ENCODE data around the gene XIRP2. TPM values are rescaled to one million over a fixed set of nuclear protein-coding genes. Genes with fewer than 3 reads are reported as not detected.

XIRP2 gene, protein sequence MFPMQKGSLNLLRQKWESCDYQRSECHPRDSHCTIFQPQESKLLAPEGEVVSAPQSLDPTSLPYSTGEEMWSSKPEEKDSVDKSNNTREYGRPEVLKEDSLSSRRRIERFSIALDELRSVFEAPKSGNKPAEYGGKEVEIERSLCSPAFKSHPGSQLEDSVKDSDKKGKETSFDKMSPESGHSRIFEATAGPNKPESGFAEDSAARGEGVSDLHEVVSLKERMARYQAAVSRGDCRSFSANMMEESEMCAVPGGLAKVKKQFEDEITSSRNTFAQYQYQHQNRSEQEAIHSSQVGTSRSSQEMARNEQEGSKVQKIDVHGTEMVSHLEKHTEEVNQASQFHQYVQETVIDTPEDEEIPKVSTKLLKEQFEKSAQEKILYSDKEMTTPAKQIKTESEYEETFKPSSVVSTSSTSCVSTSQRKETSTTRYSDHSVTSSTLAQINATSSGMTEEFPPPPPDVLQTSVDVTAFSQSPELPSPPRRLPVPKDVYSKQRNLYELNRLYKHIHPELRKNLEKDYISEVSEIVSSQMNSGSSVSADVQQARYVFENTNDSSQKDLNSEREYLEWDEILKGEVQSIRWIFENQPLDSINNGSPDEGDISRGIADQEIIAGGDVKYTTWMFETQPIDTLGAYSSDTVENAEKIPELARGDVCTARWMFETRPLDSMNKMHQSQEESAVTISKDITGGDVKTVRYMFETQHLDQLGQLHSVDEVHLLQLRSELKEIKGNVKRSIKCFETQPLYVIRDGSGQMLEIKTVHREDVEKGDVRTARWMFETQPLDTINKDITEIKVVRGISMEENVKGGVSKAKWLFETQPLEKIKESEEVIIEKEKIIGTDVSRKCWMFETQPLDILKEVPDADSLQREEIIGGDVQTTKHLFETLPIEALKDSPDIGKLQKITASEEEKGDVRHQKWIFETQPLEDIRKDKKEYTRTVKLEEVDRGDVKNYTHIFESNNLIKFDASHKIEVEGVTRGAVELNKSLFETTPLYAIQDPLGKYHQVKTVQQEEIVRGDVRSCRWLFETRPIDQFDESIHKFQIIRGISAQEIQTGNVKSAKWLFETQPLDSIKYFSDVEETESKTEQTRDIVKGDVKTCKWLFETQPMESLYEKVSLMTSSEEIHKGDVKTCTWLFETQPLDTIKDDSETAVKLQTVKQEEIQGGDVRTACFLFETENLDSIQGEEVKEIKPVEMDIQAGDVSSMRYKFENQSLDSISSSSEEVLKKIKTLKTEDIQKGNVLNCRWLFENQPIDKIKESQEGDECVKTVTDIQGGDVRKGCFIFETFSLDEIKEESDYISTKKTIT (N-terminal part only)
- total RNA-seq (2022; extraction: Qiagen RNA extraction) = not detected in 5 replicates

DNA sequence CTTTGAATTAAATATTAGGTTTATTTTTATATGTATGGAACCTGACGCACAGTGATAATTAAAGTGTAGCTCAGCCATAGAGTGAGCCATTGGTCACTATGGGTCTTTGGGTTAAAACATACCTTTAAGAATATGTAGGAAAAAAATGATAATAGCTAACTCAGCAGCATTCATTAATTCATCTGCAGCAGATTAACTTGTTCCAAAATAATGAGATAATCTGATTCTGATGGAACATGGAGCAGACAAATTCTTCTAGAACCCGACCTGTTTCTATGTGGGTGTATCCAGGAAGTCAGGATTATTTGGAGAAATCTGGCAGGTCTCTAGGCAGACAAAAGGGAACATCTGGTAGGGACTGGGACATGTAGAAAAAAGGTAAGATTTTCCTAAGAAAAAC, at the start of gene XIRP2:
Gene XIRP2 (plus strand): TSS at position 301 of the 400 bp plus-strand sequence. CDS start 15,003 bp downstream, outside the sequence.

DNA sequence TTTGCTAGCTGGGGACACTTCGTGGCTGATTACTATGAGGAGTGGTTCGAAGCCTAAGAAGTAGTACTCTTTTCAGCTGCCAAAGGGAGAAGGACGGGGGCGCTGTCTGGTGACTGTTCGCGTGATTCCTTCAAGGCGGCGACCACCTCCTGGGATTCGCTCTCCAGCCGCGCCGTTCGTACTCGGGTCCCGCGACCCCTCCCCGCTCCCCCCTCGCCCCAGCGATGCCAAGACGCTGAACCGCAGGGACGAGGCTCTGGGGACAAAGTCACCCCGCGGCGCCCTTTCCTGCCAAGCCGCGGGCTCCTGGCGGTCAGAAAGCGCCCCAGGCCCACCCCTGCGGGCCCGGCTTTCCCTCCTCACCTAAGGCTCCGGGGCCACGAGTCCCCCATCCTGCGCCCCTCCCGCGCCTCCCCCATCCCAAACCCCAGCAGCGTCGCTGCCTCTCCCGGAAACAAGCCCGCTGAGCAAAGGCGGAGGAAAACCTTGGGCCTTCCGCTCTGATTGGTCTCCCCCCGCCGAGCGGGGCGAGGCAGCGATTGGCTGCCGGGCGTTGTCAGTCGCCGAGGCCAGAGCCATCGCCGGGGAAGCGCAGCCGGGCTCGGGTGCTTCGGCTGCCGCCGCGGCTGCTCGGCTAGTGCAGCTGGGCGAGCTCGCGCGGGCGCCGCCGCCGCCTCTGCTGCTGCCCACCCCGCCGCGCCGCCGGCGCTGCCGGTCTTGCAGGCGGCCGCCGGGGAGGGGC, 404.3 kb downstream of the XIRP2 start, which contains the start of gene B3GALT1:
Gene B3GALT1 (plus strand): TSS at position 572 of the 742 bp plus-strand sequence.

